ENCODE measurements around the gene AP1AR.
A peak's percentile ranks its signal among the peaks of the same experiment; 100 is the strongest.
"Not testable (repeated sequence)": the region's sequence is repeated elsewhere in the genome, so short reads cannot be mapped to it uniquely, and the experiment has no call there.

AP1AR gene, protein sequence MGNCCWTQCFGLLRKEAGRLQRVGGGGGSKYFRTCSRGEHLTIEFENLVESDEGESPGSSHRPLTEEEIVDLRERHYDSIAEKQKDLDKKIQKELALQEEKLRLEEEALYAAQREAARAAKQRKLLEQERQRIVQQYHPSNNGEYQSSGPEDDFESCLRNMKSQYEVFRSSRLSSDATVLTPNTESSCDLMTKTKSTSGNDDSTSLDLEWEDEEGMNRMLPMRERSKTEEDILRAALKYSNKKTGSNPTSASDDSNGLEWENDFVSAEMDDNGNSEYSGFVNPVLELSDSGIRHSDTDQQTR

GRCh38 chr4:112231779-112232713, at the start of gene AP1AR:
Gene AP1AR (plus strand): TSS chr4:112231787. CDS start chr4:112232092, 305 bp downstream.
- peak; percentile 77 for DNase-seq

DNA sequence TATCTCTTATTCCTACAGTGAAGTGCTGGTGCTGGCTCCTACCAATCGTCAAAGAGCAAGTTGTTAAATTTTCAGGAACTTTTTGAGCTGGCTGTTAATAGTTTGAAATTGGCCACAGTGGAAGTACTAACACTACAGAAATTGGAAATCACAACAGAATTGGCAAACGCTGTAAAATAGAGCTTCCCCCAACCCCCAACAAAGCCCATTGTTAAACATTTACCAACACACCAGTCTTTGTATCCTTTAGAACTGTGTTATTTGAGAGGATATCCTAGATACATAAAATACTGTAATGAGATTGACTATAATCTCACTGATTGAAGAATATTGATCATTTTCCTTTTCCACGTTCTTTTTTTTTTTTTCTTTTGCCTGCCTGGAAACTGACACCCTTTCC, 49.0 kb upstream of the AP1AR start:
- no peak for DNase-seq

DNA sequence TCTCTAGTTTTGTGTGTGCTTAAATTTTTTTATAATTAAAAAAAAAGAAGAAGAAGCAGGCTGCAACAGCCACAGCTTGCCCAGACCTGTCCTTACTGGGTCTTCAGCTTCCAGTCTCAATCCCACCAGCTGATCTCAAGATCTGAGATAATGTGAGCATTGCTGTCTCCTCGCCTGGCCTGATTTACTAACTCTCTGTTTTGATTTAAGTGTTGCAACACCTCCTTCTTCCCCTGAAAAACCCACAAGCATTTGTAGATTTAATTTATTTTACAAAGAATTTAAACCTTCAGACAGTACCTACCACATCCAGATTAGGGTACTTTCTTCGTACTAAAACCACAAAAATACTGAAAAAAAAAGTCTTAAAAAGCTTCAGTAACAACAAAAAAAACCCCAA, 48.3 kb upstream of the AP1AR start:
- DNase-seq, result no peak

- no peak for DNase-seq
Observed at GRCh38 chr4:112184438-112184837, 47.1 kb upstream of the AP1AR start.

- DNase-seq, result no peak
Observed at GRCh38 chr4:112185334-112185733, 46.3 kb upstream of the AP1AR start.

DNA sequence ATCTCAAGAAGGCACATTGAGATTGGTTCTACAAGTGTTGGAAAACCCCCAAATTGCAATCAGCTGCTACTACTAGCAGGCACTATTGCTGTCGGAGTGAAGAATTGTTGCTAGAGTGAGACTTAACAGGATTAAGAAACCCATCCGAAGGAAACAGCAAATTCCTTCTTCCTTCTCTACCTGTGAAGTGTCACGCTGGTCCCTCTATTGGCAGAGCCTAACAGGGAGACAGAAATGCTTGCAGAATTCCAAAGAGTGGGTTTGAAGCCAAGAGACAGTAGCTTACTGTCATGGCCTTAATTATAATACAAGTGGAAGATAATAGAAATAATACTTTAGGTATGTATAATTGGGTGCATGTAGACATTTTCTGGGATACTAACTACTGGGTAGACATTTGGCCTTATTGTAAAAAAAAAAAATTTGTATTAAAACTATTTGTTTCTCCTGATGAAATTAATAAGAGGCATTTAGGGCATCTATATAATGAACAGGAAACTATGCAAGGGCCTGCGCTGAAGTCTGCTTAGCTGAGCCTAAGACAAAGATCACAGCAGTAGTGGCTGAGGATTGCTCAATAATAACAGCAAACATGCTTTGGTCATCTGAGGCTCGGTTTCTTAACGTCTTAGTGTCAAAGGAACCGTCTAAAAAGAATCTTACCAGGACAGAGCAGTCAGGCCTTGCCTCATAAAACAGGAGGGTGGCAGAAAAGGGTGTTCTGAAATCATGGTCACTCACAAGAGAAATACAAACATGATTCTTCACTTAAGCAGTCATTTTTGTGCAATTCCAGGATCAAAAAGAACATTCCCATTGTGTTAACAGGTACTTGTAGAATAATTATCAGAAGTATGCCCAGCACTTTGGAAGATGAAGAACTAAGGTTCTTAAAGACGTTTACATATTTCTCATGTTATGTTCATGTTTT, 45.6 kb upstream of the AP1AR start:
- DNase-seq, result no peak

DNA sequence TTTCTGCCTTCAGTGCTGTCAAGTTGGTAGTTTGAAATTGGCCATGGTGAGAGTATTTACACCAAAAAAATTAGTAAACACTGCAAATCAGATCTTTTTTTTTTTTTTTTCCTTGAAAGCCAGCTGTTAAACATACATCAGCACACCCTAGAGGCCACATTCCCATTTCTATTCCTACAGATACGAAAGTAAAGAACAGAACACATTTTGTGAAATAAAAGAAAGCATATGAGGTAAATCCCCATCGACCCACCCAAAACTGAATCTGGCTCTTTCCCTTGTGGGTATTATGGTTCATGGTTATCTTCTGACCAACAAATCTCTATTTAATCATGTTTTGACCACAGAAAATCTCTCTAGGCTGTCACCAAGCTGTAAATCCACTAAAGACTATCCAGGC, 41.8 kb upstream of the AP1AR start:
- DNase-seq, result no peak

DNA sequence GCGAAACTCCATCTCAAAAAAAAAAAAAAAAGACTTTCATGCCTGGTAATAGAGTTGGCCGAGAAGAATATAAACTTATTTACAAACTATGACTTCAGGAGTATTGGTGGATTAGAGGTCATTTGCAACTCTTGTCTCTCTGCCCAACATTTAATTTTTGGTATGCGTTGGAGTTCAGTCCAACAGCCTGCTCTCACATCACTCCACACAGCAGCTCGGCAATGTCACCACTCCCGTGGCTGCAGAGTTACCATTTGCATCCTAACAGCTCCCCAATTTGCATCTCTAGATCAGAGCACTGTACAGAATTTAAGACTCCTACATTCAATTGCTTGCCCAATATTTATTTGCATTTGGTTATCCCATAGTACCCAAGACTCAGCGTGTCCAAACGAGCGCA, 40.9 kb upstream of the AP1AR start:
- no peak for DNase-seq

DNA sequence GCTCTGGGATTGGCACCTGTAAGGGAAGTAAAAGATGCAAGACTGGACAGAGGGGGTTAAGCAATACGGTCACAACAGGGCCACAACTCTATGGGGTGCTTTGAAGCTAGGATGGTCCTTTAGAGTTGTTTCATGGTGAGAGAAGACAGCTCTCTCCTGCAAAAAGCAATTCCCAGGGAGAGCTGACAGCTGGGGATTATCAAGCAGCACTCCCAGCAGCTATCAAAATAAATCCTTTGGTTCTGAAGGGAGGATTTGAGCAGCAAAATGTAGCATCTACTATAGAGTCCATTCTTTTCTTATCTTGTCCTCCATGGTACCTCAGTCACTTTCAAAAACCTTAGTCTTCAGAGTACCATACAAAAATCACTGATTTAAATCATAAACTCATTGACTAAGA, 35.1 kb upstream of the AP1AR start:
- DNase-seq, result no peak

GRCh38 chr4:112199041-112199440, 32.5 kb upstream of the AP1AR start:
- no peak for DNase-seq

DNA sequence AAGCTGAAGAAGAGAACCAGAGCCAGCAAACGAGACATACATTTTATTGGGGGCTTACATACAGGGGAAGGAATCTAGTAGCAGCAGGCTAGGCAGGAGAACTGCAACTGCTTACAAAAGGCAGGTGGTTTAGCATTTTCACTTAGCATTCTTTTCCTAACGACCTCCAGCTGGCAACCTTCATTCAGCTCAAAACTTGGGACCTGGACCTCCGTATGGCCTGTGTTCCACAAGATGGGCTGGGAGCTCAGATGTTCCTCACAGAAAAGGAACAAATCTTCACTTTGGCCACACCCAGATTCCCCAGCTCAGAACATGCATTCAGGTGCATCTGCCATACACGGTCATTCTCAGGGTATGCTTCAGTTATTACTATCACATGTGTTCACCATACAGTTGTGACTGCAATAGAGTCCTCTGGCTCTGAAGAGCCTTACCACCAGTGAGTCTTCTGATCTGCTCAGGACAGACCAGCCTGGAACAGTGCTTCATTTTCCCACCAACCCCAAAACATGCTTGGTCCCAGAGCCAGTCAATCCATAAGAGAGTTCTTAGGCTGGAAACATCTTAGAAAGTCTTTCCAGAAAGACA, 29.6 kb upstream of the AP1AR start:
- no peak for DNase-seq

DNA sequence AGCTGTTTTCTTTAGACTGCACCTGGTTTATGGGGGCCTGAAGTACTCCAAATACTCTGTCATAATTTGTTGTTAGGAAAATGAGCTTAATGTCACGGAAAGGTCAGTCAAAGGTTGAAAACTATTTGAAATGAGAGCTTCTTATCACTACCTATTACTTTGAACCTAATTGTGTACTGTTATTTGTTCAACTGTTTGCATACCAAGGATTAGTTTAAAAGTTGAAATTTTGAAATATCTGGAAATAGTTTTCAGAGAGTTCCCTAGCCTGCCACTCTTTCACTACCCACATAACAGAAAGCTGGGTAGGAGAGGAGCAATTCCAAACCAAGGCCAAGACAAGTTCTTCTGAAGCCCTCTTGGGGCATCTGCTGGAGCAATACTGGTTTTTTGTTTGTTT, 28.0 kb upstream of the AP1AR start:
- no peak for DNase-seq

DNA sequence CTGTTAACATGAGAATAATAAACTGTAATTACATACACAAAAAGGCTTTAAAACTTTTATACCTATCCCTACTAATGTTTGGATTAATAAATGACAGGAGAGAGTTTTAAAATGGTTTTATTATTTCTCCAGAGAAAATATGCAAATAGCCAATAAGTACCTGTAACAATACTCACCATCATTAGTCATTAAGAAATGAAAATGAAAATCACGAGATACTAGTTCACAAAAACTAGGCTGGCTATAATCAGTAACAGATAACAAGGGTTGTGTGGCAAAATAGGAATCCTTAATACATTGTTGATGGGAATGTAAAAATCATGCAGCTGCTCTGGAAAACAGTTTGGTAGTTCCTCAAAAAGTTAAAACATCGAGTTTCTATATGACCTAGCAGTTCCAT, 25.2 kb upstream of the AP1AR start:
- DNase-seq, result no peak

GRCh38 chr4:112208137-112209095, 23.2 kb upstream of the AP1AR start:
- DNase-seq, result not testable (repeated sequence)

DNA sequence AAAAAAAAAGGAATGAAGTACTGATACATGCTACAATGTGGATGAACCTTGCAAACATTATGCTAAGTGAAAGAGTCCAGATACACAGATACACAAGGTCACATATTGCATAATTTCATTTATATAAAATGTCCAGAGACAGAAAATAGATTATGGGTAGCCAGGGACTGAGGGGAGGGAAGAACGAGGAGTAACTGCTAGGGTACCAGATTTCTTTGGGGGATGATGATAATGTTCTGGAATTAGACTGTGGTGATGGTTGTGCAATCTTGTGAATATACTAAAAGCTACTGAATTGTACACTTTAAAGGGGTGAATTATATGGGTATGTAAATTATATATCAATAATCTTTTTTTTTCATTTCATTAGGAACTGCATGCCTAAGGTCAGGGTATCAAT, 20.8 kb upstream of the AP1AR start:
- no peak for DNase-seq

DNA sequence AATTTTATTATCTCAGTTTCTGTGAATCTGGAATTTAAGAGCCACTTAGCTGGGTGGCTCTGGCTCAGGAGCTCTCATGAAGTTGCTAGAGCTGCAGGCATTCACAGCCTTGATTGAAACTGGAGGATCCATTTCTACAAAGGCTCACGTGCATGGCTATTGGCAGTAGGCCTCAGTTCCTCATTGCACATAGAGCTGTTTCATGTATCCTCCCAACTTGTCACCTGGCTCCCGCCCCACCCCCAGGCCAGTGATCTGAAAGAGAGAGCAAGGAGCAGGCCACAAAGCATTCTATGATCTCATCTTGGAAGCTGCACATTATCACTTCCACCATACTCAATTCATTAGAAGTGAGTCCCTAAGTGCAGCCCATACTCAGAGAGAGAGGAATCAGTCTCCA, 18.5 kb upstream of the AP1AR start:
- DNase-seq, result no peak

DNA sequence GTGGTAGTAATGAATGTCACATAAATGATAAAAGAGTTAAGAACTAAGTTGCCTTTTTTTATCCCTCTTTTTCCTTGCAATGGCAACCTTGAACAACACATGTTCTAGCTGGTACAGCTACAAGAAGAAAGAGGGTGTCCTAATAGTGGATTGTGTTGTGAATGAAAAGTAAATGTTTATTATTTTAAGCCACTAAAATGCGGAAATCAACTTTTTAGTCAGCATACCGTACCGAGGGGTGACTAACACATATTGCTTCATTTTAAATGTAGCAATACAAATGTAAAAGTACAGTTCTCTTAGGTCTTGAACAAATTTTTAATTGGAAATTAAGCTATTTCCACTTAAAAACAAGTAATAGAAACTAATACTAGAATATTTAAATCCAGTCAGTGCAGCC, 17.7 kb upstream of the AP1AR start:
- DNase-seq, result no peak

DNA sequence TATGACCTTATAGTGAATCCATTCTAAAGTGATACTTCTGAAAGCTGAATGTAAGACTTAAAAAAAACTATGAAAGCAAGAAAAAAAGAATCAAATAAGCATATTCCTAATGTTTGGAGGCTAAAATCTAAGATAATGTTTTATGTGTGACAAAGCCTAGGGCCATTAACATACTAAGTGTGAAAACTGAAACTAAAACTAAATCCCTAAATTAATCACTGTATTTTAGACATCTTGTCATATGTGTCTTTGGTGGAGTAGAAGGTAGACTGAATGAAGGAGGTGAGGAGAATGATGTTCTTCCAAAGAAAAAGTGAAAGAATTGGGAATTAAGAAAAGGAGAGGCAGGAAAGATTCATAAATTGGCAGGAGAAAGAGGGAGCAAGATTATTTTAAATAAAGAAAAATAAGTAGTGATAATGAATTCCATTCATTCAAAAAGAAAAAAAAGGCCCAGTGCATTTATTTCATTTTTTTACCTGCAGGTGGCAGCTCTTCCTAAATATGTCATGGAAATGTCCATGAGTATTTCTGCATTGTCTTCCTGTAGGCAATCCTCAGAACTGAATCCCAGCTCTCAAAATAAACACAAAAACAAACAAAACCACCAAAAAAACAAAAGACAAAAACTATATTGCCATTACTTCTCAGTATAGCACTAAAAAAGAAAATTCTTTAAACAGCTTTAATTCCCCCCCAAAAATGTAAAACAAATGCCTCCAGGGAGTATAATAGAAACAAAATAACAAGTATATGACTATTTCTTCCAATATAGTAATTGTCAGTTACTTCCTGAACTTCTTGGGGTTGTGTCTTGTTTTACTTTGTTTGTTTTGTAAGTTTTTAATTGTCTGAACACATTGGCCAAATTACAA, 17.0 kb upstream of the AP1AR start:
- no peak for DNase-seq

GRCh38 chr4:112219826-112220366, 11.7 kb upstream of the AP1AR start:
- no peak for DNase-seq
